ENCODE measurements around the gene CYP46A1.
A peak's percentile ranks its signal among the peaks of the same experiment; 100 is the strongest.
"Not testable (repeated sequence)": the region's sequence is repeated elsewhere in the genome, so short reads cannot be mapped to it uniquely, and the experiment has no call there.

CYP46A1 gene

DNA sequence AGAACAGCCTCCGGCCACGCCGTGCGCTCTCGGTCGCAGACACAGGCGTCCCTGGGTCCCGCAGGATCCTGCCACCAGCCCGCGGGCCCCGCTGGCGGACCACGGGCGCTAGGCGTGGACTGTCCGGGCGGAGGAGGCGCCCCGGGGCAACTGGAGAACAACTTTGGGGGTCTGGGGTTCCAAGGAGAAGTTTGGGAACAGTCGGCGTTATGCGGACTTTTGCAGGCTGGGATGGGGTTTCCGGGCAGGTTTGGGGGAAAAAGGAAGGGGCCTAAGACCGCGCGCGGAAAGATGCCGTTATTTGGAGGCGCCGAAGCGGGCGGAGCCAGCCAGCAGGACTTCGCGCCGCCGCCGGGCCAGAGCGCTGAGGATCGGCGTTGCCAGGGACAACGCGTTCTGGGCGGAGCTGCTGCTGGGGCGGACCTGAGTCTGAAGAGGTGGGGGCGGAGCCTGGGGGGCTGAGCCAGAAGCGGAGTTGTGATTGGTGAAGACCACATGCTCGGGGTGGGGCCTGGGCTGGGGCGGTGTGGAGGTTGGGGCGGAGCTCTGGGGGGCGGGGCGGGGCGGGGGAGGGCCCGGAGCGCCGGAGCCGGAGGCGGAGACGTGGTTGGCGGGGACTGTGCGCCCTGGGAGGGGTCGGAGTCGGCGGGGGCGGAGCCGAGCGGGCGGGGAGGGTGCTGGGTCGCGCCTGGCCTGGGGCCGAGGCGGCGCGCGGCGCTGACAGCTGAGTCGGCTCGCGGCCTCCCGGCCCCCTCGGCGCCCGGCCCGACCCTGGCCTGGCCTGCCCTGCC is at the start of gene CYP46A1:
Gene CYP46A1 (plus strand): TSS at position 680 of the 791 bp plus-strand sequence. CDS start 120 bp downstream, outside the sequence.
- TF ChIP-seq, protein P1, sequence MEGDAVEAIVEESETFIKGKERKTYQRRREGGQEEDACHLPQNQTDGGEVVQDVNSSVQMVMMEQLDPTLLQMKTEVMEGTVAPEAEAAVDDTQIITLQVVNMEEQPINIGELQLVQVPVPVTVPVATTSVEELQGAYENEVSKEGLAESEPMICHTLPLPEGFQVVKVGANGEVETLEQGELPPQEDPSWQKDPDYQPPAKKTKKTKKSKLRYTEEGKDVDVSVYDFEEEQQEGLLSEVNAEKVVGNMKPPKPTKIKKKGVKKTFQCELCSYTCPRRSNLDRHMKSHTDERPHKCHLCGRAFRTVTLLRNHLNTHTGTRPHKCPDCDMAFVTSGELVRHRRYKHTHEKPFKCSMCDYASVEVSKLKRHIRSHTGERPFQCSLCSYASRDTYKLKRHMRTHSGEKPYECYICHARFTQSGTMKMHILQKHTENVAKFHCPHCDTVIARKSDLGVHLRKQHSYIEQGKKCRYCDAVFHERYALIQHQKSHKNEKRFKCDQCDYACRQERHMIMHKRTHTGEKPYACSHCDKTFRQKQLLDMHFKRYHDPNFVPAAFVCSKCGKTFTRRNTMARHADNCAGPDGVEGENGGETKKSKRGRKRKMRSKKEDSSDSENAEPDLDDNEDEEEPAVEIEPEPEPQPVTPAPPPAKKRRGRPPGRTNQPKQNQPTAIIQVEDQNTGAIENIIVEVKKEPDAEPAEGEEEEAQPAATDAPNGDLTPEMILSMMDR (conservative IDR thresholded peaks at IDR 0.05; ENCODE audit: low read depth, low read length): no peak
- peak; percentile 95 for DNase-seq (ENCODE audit: low read depth)
- H3K4me3 ChIP-seq (ENCODE audit: low read length): peak within 1 kb of the TSS; percentile 58

DNA sequence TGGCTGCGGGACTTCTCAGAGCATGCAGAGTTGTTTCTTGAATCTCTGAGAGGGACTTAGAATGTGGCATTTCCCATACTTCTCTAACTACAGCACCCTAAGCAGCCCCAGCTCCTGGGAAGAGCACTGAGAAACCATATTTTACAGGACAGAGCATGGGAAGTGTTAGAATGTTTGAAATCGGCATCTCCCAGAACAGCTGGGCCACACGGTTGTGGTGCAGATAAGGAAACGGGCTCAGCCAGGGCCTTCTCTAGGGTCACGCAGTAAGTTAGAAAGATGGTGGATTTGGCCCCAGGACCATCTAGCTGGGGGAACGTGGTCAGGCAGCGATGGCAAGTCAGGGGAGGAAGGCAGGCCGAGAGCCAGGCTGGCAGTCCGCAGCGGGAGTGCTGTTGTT is 49.7 kb upstream of the CYP46A1 start:
- TF ChIP-seq, protein P1 (conservative IDR thresholded peaks at IDR 0.05; ENCODE audit: low read depth, low read length): no peak
- H3K4me3 ChIP-seq (ENCODE audit: low read length): no peak overlapping the region
- no peak for DNase-seq (ENCODE audit: low read depth)

DNA sequence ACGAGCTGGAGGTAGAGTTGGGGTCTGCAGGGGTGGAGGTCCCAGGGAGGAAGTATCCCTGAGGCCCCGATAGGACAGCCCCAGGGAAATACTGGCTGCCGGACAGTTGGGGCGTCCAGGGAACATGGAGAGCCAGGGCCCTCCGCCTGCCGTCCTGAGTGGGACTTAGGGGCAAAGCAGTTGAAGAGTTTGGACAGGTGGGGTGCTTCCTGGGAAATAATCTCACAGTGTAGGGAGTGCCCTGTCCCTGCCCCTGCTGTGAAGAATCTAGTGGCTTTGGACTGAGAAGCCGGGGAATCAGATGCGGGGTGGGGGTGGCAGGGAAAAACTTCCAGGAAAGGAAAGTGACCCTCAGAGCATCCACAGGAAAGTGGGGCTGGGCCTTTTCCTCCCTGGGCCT is 49.0 kb upstream of the CYP46A1 start:
- no peak for DNase-seq (ENCODE audit: low read depth)
- TF ChIP-seq, protein P1 (conservative IDR thresholded peaks at IDR 0.05; ENCODE audit: low read depth, low read length): no peak
- no peak overlapping the region for H3K4me3 ChIP-seq (ENCODE audit: low read length)

DNA sequence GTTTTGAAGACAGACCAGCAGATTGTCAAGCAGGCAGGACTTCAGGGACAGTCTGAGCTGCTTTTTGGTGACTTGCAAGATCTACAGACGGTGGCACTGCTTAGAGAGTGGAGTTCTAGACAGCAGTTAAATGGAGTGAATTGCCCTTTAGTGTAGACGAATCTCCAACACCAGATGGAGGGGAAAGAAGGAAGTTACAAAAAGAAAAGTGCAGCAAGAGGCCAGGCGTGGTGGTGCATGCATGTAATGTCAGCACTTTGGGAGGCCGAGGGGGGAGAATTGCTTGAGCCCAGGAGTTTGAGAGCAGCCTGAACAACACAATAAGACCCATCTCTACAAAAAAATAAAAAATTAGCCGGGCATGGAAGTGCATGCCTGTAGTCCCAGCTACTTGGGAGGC is 47.6 kb upstream of the CYP46A1 start:
- no peak overlapping the region for H3K4me3 ChIP-seq (ENCODE audit: low read length)
- DNase-seq (ENCODE audit: low read depth): no peak
- TF ChIP-seq, protein P1 (conservative IDR thresholded peaks at IDR 0.05; ENCODE audit: low read depth, low read length): no peak

DNA sequence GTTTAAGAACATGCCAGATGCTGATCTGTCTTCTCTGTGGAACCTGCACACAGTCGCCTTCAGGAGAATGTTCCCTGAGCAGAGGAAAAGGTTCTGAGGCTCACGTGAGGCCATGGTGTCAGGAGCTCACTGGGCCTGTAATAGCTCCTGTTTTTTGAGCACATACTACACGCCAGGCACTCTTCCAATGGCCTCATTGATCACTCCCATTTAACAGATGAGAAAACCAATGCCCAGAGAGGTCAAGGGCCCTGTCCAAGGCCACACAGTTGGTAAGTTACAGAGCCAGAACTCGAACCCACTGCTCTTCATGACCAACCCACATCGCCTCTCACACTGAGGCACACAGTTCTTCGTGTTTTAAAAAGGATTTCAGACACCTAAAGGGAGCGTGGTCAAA is 46.5 kb upstream of the CYP46A1 start:
- H3K4me3 ChIP-seq (ENCODE audit: low read length): no peak overlapping the region
- TF ChIP-seq, protein P1 (conservative IDR thresholded peaks at IDR 0.05; ENCODE audit: low read depth, low read length): no peak
- no peak for DNase-seq (ENCODE audit: low read depth)

DNA sequence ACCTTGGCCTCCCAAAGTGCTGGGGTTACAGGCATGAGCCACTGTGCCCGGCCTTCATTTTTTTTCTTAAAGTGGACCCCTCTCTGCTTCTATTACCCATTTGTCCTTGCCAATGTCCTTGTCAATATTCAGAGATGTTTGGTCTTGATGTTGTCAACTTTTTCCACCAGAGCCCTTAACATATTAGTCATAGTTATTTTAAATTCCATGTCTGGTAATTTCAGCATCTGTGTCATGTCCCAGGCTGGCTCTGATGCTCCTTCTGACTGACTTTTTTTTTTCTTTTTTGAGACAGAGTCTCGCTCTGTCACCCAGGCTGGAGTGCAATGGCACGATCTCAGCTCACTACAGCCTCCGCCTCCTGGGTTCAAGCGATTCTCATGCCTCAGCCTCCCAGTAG is 41.3 kb upstream of the CYP46A1 start:
- H3K4me3 ChIP-seq (ENCODE audit: low read length); DNase-seq (ENCODE audit: low read depth): not testable (repeated sequence)

DNA sequence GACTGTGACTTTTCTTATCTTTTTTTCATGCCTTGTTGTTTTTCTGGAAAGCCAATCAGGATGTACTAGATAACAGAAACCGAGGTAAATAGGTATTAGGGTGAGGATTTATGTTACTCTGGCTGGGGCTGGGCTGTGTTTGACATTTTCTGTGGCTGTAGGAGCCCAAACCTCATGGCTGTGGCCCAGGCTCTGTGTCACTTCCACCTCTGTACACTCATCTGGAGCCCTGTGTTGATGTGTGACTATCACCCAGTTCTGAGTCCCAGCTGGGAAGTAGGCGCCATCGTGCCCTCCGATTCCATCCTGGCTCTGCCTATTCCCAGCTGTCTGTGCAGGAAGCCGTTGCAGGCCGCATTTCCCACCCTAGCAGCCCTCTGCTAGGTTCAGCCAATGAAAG is 40.8 kb upstream of the CYP46A1 start:
- H3K4me3 ChIP-seq (ENCODE audit: low read length): no peak overlapping the region
- TF ChIP-seq, protein P1 (conservative IDR thresholded peaks at IDR 0.05; ENCODE audit: low read depth, low read length): no peak
- DNase-seq (ENCODE audit: low read depth): no peak
